Measurements from ENCODE around the gene RAD51B. TPM values are rescaled to one million over a fixed set of nuclear protein-coding genes. Genes with fewer than 3 reads are reported as not detected.

The RAD51B gene
- polyA plus RNA-seq, 1 experiment = 6.6 TPM

- DNase-seq (ENCODE audit: low read depth, low spot score) = no peak
- ChIA-PET CTCF (no interaction called here), POLR2A (interaction anchor here (1.0 kb wide), 1 partner anchor 331 kb away, joined by 11 read pairs; no protein-coding TSS in a partner anchor)
- Histone ChIP-seq H3K9me3 (ENCODE audit: control insufficient read depth, insufficient read depth, low read length) (no peaks in the 10 kb centered on the region; the same call in 1 of the 2 replicates), H3K4me3 (ENCODE audit: low read depth, low read length) (no peak overlapping the region), H3K27ac (ENCODE audit: low read depth, low read length) (no peak overlapping the region), H3K27me3 (ENCODE audit: control insufficient read depth, insufficient read depth, low read length) (no peaks in the 10 kb centered on the region)
- TF ChIP-seq CTCF (IDR thresholded peaks at IDR 0.05; ENCODE audit: low read depth, low read length) = no peak
Measured at GRCh38 chr14:68449561-68450181, 630.1 kb downstream of the RAD51B start.

- Histone ChIP-seq H3K27ac (ENCODE audit: low read depth, low read length) (no peak overlapping the region), H3K27me3 (ENCODE audit: control insufficient read depth, insufficient read depth, low read length) (no peaks in the 10 kb centered on the region), H3K4me3 (ENCODE audit: low read depth, low read length) (no peak overlapping the region), H3K9me3 (ENCODE audit: control insufficient read depth, insufficient read depth, low read length) (no peaks in the 10 kb centered on the region; the same call in 1 of the 2 replicates)
- CTCF ChIA-PET = interaction anchor here (1.2 kb wide), 1 partner anchor 366 kb away, joined by 3 read pairs; no protein-coding TSS in a partner anchor
- no peak for DNase-seq (ENCODE audit: low read depth, low spot score)
- POLR2A ChIA-PET = interaction anchor here (1.0 kb wide), 1 partner anchor 330 kb away, joined by 11 read pairs; no protein-coding TSS in a partner anchor
- no peak for TF ChIP-seq CTCF (IDR thresholded peaks at IDR 0.05; ENCODE audit: low read depth, low read length)
Measured at GRCh38 chr14:68450391-68451120, 631.0 kb downstream of the RAD51B start.

GRCh38 chr14:68451696-68452373 is 632.3 kb downstream of the RAD51B start:
- Histone ChIP-seq H3K27ac (ENCODE audit: low read depth, low read length) (no peak overlapping the region), H3K9me3 (ENCODE audit: control insufficient read depth, insufficient read depth, low read length) (no peaks in the 10 kb centered on the region; the same call in 1 of the 2 replicates), H3K27me3 (ENCODE audit: control insufficient read depth, insufficient read depth, low read length) (no peaks in the 10 kb centered on the region), H3K4me3 (ENCODE audit: low read depth, low read length) (no peak overlapping the region)
- CTCF ChIA-PET = interaction anchor here (1.2 kb wide), 1 partner anchor 365 kb away, joined by 3 read pairs; no protein-coding TSS in a partner anchor
- POLR2A ChIA-PET = no interaction called here
- DNase-seq (ENCODE audit: low read depth, low spot score) = no peak
- no peak for TF ChIP-seq CTCF (IDR thresholded peaks at IDR 0.05; ENCODE audit: low read depth, low read length)

GRCh38 chr14:68458253-68458652 is 638.7 kb downstream of the RAD51B start:
- H3K9me3 ChIP-seq (ENCODE audit: control insufficient read depth, insufficient read depth, low read length) = no peaks in the 10 kb centered on the region; the same call in 1 of the 2 replicates
- CTCF ChIA-PET = interaction anchor here (0.7 to 1.6 kb wide), 4 partner anchors 11 to 514 kb away, joined by 3 to 6 read pairs (median 4); no protein-coding TSS in a partner anchor
- DNase-seq (ENCODE audit: low read depth, low spot score) = no peak
- TF ChIP-seq CTCF (IDR thresholded peaks at IDR 0.05; ENCODE audit: low read depth, low read length) = no peak
- POLR2A ChIA-PET = no interaction called here
- no peak overlapping the region for H3K27ac ChIP-seq (ENCODE audit: low read depth, low read length)
- H3K4me3 ChIP-seq (ENCODE audit: low read depth, low read length) = no peak overlapping the region
- no peaks in the 10 kb centered on the region for H3K27me3 ChIP-seq (ENCODE audit: control insufficient read depth, insufficient read depth, low read length)

All from AG04450 (cell line).